ENCODE results near the gene DCHS1. TPM values are rescaled to one million over a fixed set of nuclear protein-coding genes. Genes with fewer than 3 reads are reported as not detected.

Gene DCHS1
- total and polyA plus RNA-seq, 8 donors = 0.76 to 22.8 (median 13.2) TPM

DNA sequence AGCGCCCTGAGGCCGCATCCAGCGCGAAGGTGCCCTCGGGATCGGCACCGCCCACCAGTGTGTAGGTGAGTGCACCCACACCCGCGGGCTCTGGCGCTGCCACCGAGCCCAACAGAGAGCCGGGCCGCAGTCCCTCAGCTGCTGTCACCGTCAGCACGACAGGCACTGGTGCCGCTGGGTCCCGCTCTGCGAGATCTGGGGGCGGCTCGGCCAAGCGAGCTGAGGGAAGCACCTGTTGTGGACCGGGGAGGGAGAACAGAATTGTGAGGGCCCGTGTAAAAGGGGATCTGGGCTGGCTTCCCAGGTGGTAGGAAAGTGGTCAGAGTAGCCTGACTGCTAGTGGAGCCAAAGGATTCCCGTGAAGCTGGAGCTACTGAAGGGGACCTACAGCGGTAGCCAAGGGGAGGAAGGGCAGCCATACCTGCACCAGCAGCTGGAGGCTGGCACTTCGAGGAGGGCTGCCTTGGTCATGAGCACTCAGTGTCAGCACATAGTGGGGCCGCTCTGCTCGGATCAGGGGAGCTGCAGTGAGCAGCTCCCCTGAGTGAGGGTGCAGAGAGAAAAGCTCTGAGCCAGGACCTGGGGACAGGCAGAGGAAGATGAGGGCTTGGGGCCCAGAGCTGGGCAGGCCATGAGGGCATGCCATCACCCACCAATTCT, 24.8 kb downstream of the DCHS1 start:
- 28 to 46% (median 43%) methylated on average over 18 to 28 of the region's 28 CpGs; no CpG with 5 or more reads in 1 of the 5 donors for WGBS, 5 donors
- TF ChIP-seq EP300 (IDR thresholded peaks at IDR 0.05) = no peak
- TF ChIP-seq POLR2AphosphoS5 (IDR thresholded peaks at IDR 0.05) = no peak
- TF ChIP-seq CTCF (IDR thresholded peaks at IDR 0.05) = no peak
- no peak for TF ChIP-seq POLR2A (IDR thresholded peaks at IDR 0.05)
- no peaks in the 10 kb centered on the region for H3K27me3 ChIP-seq
- H3K36me3 ChIP-seq = peaks cover 9 to 80% (median 73%) of the 10 kb centered on the region in 4 donors
- no peaks in the 10 kb centered on the region for H3K9me3 ChIP-seq
- peaks cover 10 to 24% (median 21%) of the 10 kb centered on the region in 4 donors for H3K4me1 ChIP-seq
- H3K27ac ChIP-seq = no peak overlapping the region
- H3K4me3 ChIP-seq = peak overlapping the region; percentile 32 to 53 (median 38)
- no peak for DNase-seq
- intact Hi-C loops (cut with DNase I; ENCODE audit: low total_unique reads) = no loop called here

DNA sequence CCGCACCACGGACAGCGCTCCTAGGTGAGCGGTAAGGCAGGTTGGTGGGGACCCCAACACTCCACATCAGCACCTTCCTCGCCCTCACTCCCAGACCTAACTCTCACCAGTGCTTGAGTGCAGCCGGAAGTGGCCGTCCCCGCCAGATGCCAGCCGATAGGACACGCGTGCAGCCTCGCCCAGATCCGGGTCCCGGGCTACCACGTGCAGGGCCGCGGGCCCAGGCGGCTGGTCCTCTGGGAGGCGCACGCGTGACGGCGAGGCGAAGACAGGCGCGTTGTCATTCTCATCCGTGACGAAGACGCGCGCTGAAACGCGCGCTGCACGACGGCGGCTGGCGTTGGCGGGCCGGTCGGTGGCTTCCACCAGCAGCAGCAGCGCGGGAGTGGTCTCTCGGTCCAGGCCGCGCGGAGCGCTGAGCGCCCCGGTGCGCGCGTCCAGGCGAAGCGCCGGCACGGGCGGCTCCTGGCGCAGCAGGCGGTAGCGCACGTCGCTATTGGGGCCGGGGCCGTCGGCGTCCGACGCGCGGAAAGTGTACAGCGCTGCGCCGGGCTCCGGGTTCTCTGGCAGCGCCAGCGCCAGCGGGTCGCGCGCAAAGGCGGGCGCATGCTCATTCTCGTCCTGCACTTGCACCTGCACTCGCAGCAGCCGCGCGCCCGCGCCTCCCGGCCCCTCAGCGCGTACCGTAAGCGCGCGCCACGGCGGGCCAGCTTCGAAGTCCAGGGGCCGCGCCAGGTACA, 25.5 kb downstream of the DCHS1 start:
- intact Hi-C loops (cut with DNase I; ENCODE audit: low total_unique reads) = no loop called here

GRCh38 chr11:6629573-6629891, 26.1 kb downstream of the DCHS1 start:
- peak overlapping the region in 1 of 4 donors; percentile 53 for H3K4me3 ChIP-seq
- no peaks in the 10 kb centered on the region for H3K27me3 ChIP-seq
- 93 to 98% (median 95%) methylated on average over 16 to 24 of the region's 24 CpGs for WGBS, 5 donors
- H3K36me3 ChIP-seq = peaks cover 13 to 92% (median 86%) of the 10 kb centered on the region in 4 donors
- H3K27ac ChIP-seq = no peak overlapping the region
- no peak for DNase-seq
- no peaks in the 10 kb centered on the region for H3K9me3 ChIP-seq
- TF ChIP-seq CTCF (IDR thresholded peaks at IDR 0.05) (no peak), POLR2AphosphoS5 (IDR thresholded peaks at IDR 0.05) (no peak)
- intact Hi-C loops (cut with DNase I; ENCODE audit: low total_unique reads) = no loop called here
- peaks cover 0 to 19% (median 10%) of the 10 kb centered on the region in 4 donors for H3K4me1 ChIP-seq

More for the DNA sequence above, 25.5 kb downstream of the DCHS1 start:
- TF ChIP-seq CTCF (IDR thresholded peaks at IDR 0.05) = no peak
- TF ChIP-seq EP300 (IDR thresholded peaks at IDR 0.05) = no peak
- no peak for TF ChIP-seq POLR2AphosphoS5 (IDR thresholded peaks at IDR 0.05)
- TF ChIP-seq POLR2A (IDR thresholded peaks at IDR 0.05) = no peak
- WGBS, 5 donors = 23 to 68% (median 40%) methylated on average over 80 to 102 of the region's 102 CpGs
- peaks cover 3 to 19% (median 14%) of the 10 kb centered on the region in 4 donors for H3K4me1 ChIP-seq
- peak overlapping the region; percentile 32 to 53 (median 38) for H3K4me3 ChIP-seq
- no peaks in the 10 kb centered on the region for H3K9me3 ChIP-seq
- no peak overlapping the region for H3K27ac ChIP-seq
- no peaks in the 10 kb centered on the region for H3K27me3 ChIP-seq
- peak; percentile 62 to 78 for DNase-seq
- H3K36me3 ChIP-seq = peaks cover 12 to 87% (median 80%) of the 10 kb centered on the region in 4 donors

GRCh38 chr11:6628526-6628925, 27.1 kb downstream of the DCHS1 start:
- Histone ChIP-seq H3K4me1 (peaks cover 0 to 19% (median 7%) of the 10 kb centered on the region in 4 donors), H3K4me3 (no peak overlapping the region), H3K36me3 (peaks cover 13 to 97% (median 93%) of the 10 kb centered on the region in 4 donors), H3K9me3 (no peaks in the 10 kb centered on the region), H3K27ac (no peak overlapping the region), H3K27me3 (no peaks in the 10 kb centered on the region)
- intact Hi-C loops (cut with DNase I; ENCODE audit: low total_unique reads) = no loop called here
- WGBS, 5 donors = 85 to 96% (median 94%) methylated on average over 4 of the region's 4 CpGs
- TF ChIP-seq CTCF (IDR thresholded peaks at IDR 0.05) (no peak), EP300 (IDR thresholded peaks at IDR 0.05) (no peak), POLR2A (IDR thresholded peaks at IDR 0.05) (no peak), POLR2AphosphoS5 (IDR thresholded peaks at IDR 0.05) (no peak)
- DNase-seq = no peak
